Measurements from ENCODE around the gene P2RX2. TPM values are rescaled to one million over a fixed set of nuclear protein-coding genes. Genes with fewer than 3 reads are reported as not detected.

The P2RX2 gene
- total and polyA plus RNA-seq, 2 of the 4 experiments (the other 2 are of a cell fraction): not detected

- DNase-seq (no peak), ATAC-seq (ENCODE audit: low read depth) (no peak)
- H2BK120ac ChIP-seq (ENCODE audit: low read depth, low read length): no peak overlapping the region
- no peak overlapping the region for H4K8ac ChIP-seq (ENCODE audit: low read depth in 2 of 2, low read length in 2 of 2)
- no peak overlapping the region for H3K27ac ChIP-seq (ENCODE audit: insufficient read depth, low read length)
- H2AK5ac ChIP-seq (ENCODE audit: low read depth, low read length): no peak overlapping the region
- H3K9me3 ChIP-seq (ENCODE audit: control insufficient read depth, insufficient read depth, low read length): no peaks in the 10 kb centered on the region
- no peak overlapping the region for H3K18ac ChIP-seq (ENCODE audit: low read depth, low read length)
- H3K14ac ChIP-seq (replicated peaks; ENCODE audit: low read depth, low read length): no peak overlapping the region
- no peaks in the 10 kb centered on the region for H3K27me3 ChIP-seq (ENCODE audit: control insufficient read depth, insufficient read depth, low read length)
- H3K9ac ChIP-seq (ENCODE audit: low read depth, low read length): no peak overlapping the region
- H3K79me1 ChIP-seq (ENCODE audit: low read depth in 1 of 2, low read length in 2 of 2): no peaks in the 10 kb centered on the region
- H3K4me2 ChIP-seq (ENCODE audit: low read depth, low read length): no peak overlapping the region
- dilution Hi-C loops (cut with HindIII; ENCODE audit: low sequenced_read_pairs, unreplicated experiment): no loop called here
- no peak overlapping the region for H3K56ac ChIP-seq (ENCODE audit: extremely low read depth, insufficient read depth, low read length)
- no peak overlapping the region for H3K4me3 ChIP-seq (ENCODE audit: insufficient read depth, low read depth, low read length)
- H4K5ac ChIP-seq (ENCODE audit: low read depth, low read length): no peak overlapping the region
- in situ Hi-C loops (cut with MboI; ENCODE audit: low sequenced_read_pairs): no loop called here
- H2AFZ ChIP-seq (replicated peaks; ENCODE audit: low read length, poor library complexity): no peak overlapping the region
- H3K4me1 ChIP-seq (ENCODE audit: control insufficient read depth, insufficient read depth, low read length): no peaks in the 10 kb centered on the region
- H4K91ac ChIP-seq (ENCODE audit: insufficient read depth, low read depth, low read length): no peak overlapping the region
- no peak overlapping the region for H3K4ac ChIP-seq (ENCODE audit: low read depth, low read length)
- intact Hi-C loops (cut with micrococcal nuclease): no loop called here
- H4K20me1 ChIP-seq (ENCODE audit: insufficient read depth, low read length): peaks cover 7% of the 10 kb centered on the region; the same call in 1 of the 2 replicates
- no peak overlapping the region for H3K23ac ChIP-seq (ENCODE audit: low read depth, low read length)
- H2AK9ac ChIP-seq (replicated peaks; ENCODE audit: low read depth, low read length, poor library complexity): no peak overlapping the region
- TF ChIP-seq MAZ (IDR thresholded peaks at IDR 0.05; ENCODE audit: borderline replicate concordance, low read depth, low read length): no peak
- TF ChIP-seq USF2 (IDR thresholded peaks at IDR 0.05; ENCODE audit: low read depth, low read length): no peak
- TF ChIP-seq RAD21 (IDR thresholded peaks at IDR 0.05; ENCODE audit: low read length): no peak
- TF ChIP-seq CHD1 (IDR thresholded peaks at IDR 0.05; ENCODE audit: low read depth, low read length): no peak
- no peak for TF ChIP-seq ELK1 (IDR thresholded peaks at IDR 0.05; ENCODE audit: borderline replicate concordance, low read depth, low read length)
- ChIA-PET CTCF (no interaction called here), POLR2A (ENCODE audit: unreplicated experiment) (no interaction called here)
- peaks cover 34% of the 10 kb centered on the region for H3K36me3 ChIP-seq (ENCODE audit: control insufficient read depth, insufficient read depth, low read length)
- H2BK5ac ChIP-seq (ENCODE audit: low read depth, low read length, poor library complexity, severe bottlenecking): no peak overlapping the region
- no peaks in the 10 kb centered on the region for H3K9me1 ChIP-seq (ENCODE audit: insufficient read depth, low read length)
- BruUV-seq (replicated peaks): no TSS peak
- no peak overlapping the region for H2BK15ac ChIP-seq (ENCODE audit: low read depth, low read length)
- no peak overlapping the region for H2BK20ac ChIP-seq (ENCODE audit: low read depth, low read length)
- WGBS, 2 experiments (ENCODE audit: extremely low coverage in 2 of 2, insufficient read length in 1 of 2): 88% methylated on average over 29 of the region's 29 CpGs; no CpG with 5 or more reads in 1 of the 2 experiments
Observed at GRCh38 chr12:132635076-132635955, 16.7 kb downstream of the P2RX2 start.

All from IMR-90 (cell line).